K562 (cell line): ENCODE data around the gene PTPRZ1. TPM values are rescaled to one million over a fixed set of nuclear protein-coding genes. Genes with fewer than 3 reads are reported as not detected.

Experiments used
- ATAC-seq: fragments of 200-7000 bp; cut with Tn5 transposase; 3 replicates; pipeline ENCODE4 v1.9.1; 2020; ENCODE audit warnings: moderate library complexity
- BruUV-seq: library from RNA; stranded (reverse); fragments of 400-500 nt; replicated peaks from 2 replicates; lab custom pipeline; 2021; lab: Mats Ljungman, UMichigan
- CTCF ChIA-PET: fragments of 300-600 bp; formaldehyde crosslinking; extraction: SDS; loops from one replicate; lab custom pipeline; 2021; ENCODE audit warnings: low intra/inter-chr PET ratio; lab: Yijun Ruan, JAX
- POLR2A ChIA-PET: fragments of 300-600, 350-650 bp; sonication (Branson Sonifier 250); formaldehyde crosslinking; extraction: SDS; loops from one replicate; lab custom pipeline; 2021; ENCODE audit warnings: antibody characterized with exemption, inconsistent platforms; lab: Yijun Ruan, JAX
- DNase-seq, 4 experiments: peaks; one replicate each; pipeline versions ENCODE4 v3.0.0 to v3.0.0-alpha.2; 2011 to 2018; ENCODE audit warnings: low spot score in 3 of 4, mixed read lengths in 3 of 4; ENCODE audit errors: extremely low read depth in 1 of 4
- FAIRE-seq: peaks from 2 replicates; lab custom pipeline; 2011; peaks lifted over from hg19 to GRCh38; lab: Jason Lieb, UNC
- H2AFZ ChIP-seq: 2 replicates; pipeline ENCODE4 v1.6.0; 2011; ENCODE audit warnings: low read depth, low read length, control low read depth, inconsistent platforms
- H3K27ac ChIP-seq: fragments of 200-600 bp; 3 replicates; pipeline ENCODE4 v1.8.0; 2011; ENCODE audit warnings: low read depth, mild to moderate bottlenecking, control low read depth, inconsistent platforms, low read length, moderate library complexity, mixed read lengths; ENCODE audit errors: extremely low read depth
- H3K27me3 ChIP-seq, 2 experiments: fragments of 300-600 bp in 1 of 2; 2 replicates in 1 of 2; 3 replicates in 1 of 2; pipeline versions ENCODE4 v1.6.0 to v1.8.0; 2011; ENCODE audit warnings: inconsistent platforms in 2 of 2, low read length in 2 of 2, mild to moderate bottlenecking in 1 of 2, mixed read lengths in 1 of 2, moderate library complexity in 1 of 2; ENCODE audit not compliant: control insufficient read depth in 2 of 2, insufficient read depth in 2 of 2
- H3K36me3 ChIP-seq: fragments of 300-600 bp; 3 replicates; pipeline ENCODE4 v1.8.0; 2011; ENCODE audit warnings: mild to moderate bottlenecking, low read length, inconsistent platforms; ENCODE audit not compliant: control insufficient read depth, insufficient read depth
- H3K4me1 ChIP-seq, 2 experiments: fragments of 200-600 bp in 1 of 2; replicated peaks in 1 of 2; 2 replicates in 1 of 2; 3 replicates in 1 of 2; pipeline versions ENCODE4 v1.5.1 to v1.8.0; 2011; ENCODE audit warnings: inconsistent platforms in 2 of 2, low read length in 2 of 2, mild to moderate bottlenecking in 1 of 2, mixed read lengths in 1 of 2, moderate library complexity in 1 of 2; ENCODE audit not compliant: control insufficient read depth in 2 of 2, insufficient read depth in 2 of 2
- H3K4me2 ChIP-seq: 2 replicates; pipeline ENCODE4 v1.6.1; 2011; ENCODE audit warnings: low read length, control low read depth, inconsistent platforms, mixed read lengths; ENCODE audit not compliant: insufficient read depth
- H3K4me3 ChIP-seq: fragments of 200-600 bp; sonication (generic), shearing (Covaris generic); 2 replicates; pipeline ENCODE4 v1.5.1; 2016; ENCODE audit warnings: control low read depth, inconsistent platforms
- H3K79me2 ChIP-seq: fragments of 200-600 bp; 3 replicates; pipeline ENCODE4 v1.8.0; 2011; ENCODE audit warnings: low read length, inconsistent platforms; ENCODE audit not compliant: control insufficient read depth, insufficient read depth
- H3K9ac ChIP-seq, 2 experiments: 2 replicates each; pipeline versions ENCODE4 v1.6.0 to v1.6.1; 2011; ENCODE audit warnings: low read depth in 2 of 2, low read length in 2 of 2, control low read depth in 1 of 2, inconsistent platforms in 1 of 2, mild to moderate bottlenecking in 1 of 2, mixed read lengths in 1 of 2; ENCODE audit not compliant: insufficient read depth in 1 of 2
- H3K9me1 ChIP-seq: one replicate; pipeline ENCODE4 v1.6.0; 2011; ENCODE audit warnings: inconsistent platforms, mild to moderate bottlenecking, low read length, moderate library complexity; ENCODE audit not compliant: control insufficient read depth, insufficient read depth
- H3K9me3 ChIP-seq: replicated peaks from 2 replicates; pipeline ENCODE4 v1.5.1; 2011; ENCODE audit warnings: low read depth, low read length, inconsistent platforms; ENCODE audit not compliant: control insufficient read depth, insufficient read depth
- H4K20me1 ChIP-seq: replicated peaks from 2 replicates; pipeline ENCODE4 v1.6.1; 2011; ENCODE audit warnings: low read length, inconsistent platforms, mixed read lengths; ENCODE audit not compliant: control insufficient read depth, insufficient read depth
- C11orf30 ChIP-seq: fragments of 450-650 bp; IDR thresholded peaks from 2 replicates; pipeline ENCODE4 v1.6.1; 2016; ENCODE audit warnings: low read depth, mild to moderate bottlenecking
- COPS2 ChIP-seq: fragments of 450-650 bp; conservative IDR thresholded peaks from 2 replicates; pipeline ENCODE4 v1.6.1; 2016; ENCODE audit warnings: mild to moderate bottlenecking, moderate library complexity
- ELF1 ChIP-seq: fragments of 200-800 bp; sonication (Bioruptor generic); IDR thresholded peaks from 2 replicates; pipeline ENCODE4 v1.6.1; 2016; ENCODE audit warnings: missing genetic modification characterization, missing compliant biosample characterization
- FOSL1 ChIP-seq: fragments of 200-800 bp; sonication (Bioruptor generic); conservative IDR thresholded peaks from 2 replicates; pipeline ENCODE4 v1.6.1; 2016; ENCODE audit warnings: missing genetic modification characterization, missing compliant biosample characterization
- FOXK2 ChIP-seq, 2 experiments: fragments of 450-650 bp; IDR thresholded peaks in 1 of 2; conservative IDR thresholded peaks in 1 of 2; 2 replicates each; pipeline ENCODE4 v1.6.1; 2016; ENCODE audit warnings: low read depth in 2 of 2, mild to moderate bottlenecking in 1 of 2
- GABPB1 ChIP-seq: sonication (generic); formaldehyde crosslinking; IDR thresholded peaks from 2 replicates; pipeline ENCODE4 v1.8.0; 2022; ENCODE audit warnings: mild to moderate bottlenecking, missing genetic modification reagents
- IRF2 ChIP-seq: sonication (generic); formaldehyde crosslinking; IDR thresholded peaks from 2 replicates; pipeline ENCODE4 v1.8.1; 2022; ENCODE audit warnings: mild to moderate bottlenecking, missing genetic modification reagents
- MCM2 ChIP-seq: fragments of 450-650 bp; IDR thresholded peaks from 2 replicates; pipeline ENCODE4 v1.6.1; 2017; ENCODE audit warnings: low read depth, mild to moderate bottlenecking
- RNF2 ChIP-seq: sonication (generic); IDR thresholded peaks from 2 replicates; pipeline ENCODE4 v1.6.1; 2016
- in situ Hi-C: fragments of 300-500 bp; cut with MboI; formaldehyde crosslinking; loops from 4 replicates; pipeline ENCODE4 v1.15.0; 2018; ENCODE audit warnings: inconsistent platforms, mixed read lengths
- intact Hi-C: fragments of 100-400 bp; cut with micrococcal nuclease; formaldehyde crosslinking; loops from 2 replicates; pipeline ENCODE4 v1.14.2; 2022
- polyA plus RNA-seq, 8 experiments: library from polyadenylated mRNA; depleted of rRNA in 4 of 8; stranded (reverse) in 5 of 8; unstranded in 3 of 8; fragments of >200 nt; fragmentation: Nextera tagmentation in 2 of 8; fragmentation: Illumina TruSeq in 1 of 8; extraction: Ambion mirVana in 2 of 8; extraction: Trizol in 1 of 8; gene quantifications; 2 replicates each; pipeline versions ENCODE4 v1.2.1 to v1.2.3, GENCODE V29; 2011 to 2014; ENCODE audit warnings: inconsistent platforms in 1 of 8, missing spikeins in 1 of 8
- total RNA-seq, 7 experiments: library from RNA; depleted of rRNA in 6 of 7; stranded (reverse); fragments of >200 nt in 6 of 7; fragmentation: Illumina TruSeq in 2 of 7; extraction: Trizol in 2 of 7; gene quantifications; 2 replicates each; pipeline versions ENCODE4 v1.2.1 to v1.2.3, GENCODE V29; 2011 to 2021; ENCODE audit warnings: low replicate concordance in 1 of 7
- TF ChIP-seq, protein P1 (sequence below): fragments of 450-650 bp; IDR thresholded peaks from 2 replicates; pipeline ENCODE4 v1.6.1; 2017; ENCODE audit warnings: antibody characterized with exemption
- TF ChIP-seq, protein P2 (sequence below): fragments of 250-450 bp; sonication (Bioruptor Pico); IDR thresholded peaks from 2 replicates; pipeline ENCODE4 v1.5.0; 2021; ENCODE audit warnings: mild to moderate bottlenecking, moderate library complexity

Gene PTPRZ1
- total and polyA plus RNA-seq, 9 of the 15 experiments (the other 6 are each of a cell fraction or from before 2014, with no cell fraction given) = 0.04 TPM; not detected in 7

DNA sequence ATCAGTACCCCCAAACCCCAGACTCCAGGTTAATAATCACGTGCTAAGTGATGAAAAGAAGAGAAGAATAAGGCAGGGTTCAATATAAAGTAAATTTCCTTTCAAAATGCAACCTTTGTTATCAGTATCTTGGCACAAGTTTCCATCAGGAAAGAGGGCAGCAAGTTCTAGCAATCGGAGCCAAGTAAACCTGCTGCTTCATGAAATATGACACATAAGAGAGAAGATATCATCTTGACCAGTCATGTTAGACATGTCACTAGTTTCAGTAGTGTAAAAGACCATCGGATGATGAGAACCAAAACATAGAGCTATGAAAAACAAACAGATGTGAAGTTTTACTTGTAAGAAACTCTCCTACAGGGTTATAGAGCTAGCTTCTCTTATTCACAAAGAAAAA lies 227.1 kb downstream of the PTPRZ1 start (continued):
- TF ChIP-seq, protein P1, sequence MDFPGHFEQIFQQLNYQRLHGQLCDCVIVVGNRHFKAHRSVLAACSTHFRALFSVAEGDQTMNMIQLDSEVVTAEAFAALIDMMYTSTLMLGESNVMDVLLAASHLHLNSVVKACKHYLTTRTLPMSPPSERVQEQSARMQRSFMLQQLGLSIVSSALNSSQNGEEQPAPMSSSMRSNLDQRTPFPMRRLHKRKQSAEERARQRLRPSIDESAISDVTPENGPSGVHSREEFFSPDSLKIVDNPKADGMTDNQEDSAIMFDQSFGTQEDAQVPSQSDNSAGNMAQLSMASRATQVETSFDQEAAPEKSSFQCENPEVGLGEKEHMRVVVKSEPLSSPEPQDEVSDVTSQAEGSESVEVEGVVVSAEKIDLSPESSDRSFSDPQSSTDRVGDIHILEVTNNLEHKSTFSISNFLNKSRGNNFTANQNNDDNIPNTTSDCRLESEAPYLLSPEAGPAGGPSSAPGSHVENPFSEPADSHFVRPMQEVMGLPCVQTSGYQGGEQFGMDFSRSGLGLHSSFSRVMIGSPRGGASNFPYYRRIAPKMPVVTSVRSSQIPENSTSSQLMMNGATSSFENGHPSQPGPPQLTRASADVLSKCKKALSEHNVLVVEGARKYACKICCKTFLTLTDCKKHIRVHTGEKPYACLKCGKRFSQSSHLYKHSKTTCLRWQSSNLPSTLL = no peak
- no peak for TF ChIP-seq RNF2
- no peak for TF ChIP-seq GABPB1 (CRISPR knock-in tag)
- no peak for TF ChIP-seq MCM2
- TF ChIP-seq, all 486 proteins: peak for 0

DNA sequence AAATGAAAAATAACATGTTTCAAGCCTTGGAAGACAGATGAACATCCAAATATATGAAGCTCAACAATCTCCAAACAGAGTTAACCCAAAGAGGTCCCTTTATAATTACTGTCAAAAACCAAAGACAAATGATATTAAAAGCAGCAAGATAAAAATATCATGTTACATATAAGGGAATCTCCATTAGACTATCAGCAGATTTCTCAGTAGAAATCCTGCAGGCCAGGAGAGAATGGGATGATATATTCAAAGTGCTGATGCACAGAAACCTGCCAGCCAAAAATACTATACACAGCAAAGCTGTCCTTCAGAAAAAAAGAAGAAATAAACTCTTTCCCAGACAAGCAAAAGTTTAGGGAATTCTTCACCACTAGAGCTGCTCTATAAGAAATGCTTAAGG lies 230.1 kb downstream of the PTPRZ1 start:
- H3K9me1 ChIP-seq = no peaks in the 10 kb centered on the region
- CTCF ChIA-PET = no interaction called here
- ATAC-seq = no peak
- no peak overlapping the region for H3K9ac ChIP-seq
- intact Hi-C loops = no loop called here
- FAIRE-seq = no peak
- no peaks in the 10 kb centered on the region for H3K79me2 ChIP-seq
- H3K4me2 ChIP-seq = no peak overlapping the region
- DNase-seq = no peak
- H4K20me1 ChIP-seq = no peaks in the 10 kb centered on the region
- no peaks in the 10 kb centered on the region for H3K9me3 ChIP-seq
- no peak overlapping the region for H2AFZ ChIP-seq
- H3K27ac ChIP-seq = no peak overlapping the region
- H3K4me3 ChIP-seq = no peak overlapping the region
- TF ChIP-seq COPS2 = no peak
- TF ChIP-seq IRF2 (CRISPR knock-in tag) = no peak
- TF ChIP-seq, protein P2, sequence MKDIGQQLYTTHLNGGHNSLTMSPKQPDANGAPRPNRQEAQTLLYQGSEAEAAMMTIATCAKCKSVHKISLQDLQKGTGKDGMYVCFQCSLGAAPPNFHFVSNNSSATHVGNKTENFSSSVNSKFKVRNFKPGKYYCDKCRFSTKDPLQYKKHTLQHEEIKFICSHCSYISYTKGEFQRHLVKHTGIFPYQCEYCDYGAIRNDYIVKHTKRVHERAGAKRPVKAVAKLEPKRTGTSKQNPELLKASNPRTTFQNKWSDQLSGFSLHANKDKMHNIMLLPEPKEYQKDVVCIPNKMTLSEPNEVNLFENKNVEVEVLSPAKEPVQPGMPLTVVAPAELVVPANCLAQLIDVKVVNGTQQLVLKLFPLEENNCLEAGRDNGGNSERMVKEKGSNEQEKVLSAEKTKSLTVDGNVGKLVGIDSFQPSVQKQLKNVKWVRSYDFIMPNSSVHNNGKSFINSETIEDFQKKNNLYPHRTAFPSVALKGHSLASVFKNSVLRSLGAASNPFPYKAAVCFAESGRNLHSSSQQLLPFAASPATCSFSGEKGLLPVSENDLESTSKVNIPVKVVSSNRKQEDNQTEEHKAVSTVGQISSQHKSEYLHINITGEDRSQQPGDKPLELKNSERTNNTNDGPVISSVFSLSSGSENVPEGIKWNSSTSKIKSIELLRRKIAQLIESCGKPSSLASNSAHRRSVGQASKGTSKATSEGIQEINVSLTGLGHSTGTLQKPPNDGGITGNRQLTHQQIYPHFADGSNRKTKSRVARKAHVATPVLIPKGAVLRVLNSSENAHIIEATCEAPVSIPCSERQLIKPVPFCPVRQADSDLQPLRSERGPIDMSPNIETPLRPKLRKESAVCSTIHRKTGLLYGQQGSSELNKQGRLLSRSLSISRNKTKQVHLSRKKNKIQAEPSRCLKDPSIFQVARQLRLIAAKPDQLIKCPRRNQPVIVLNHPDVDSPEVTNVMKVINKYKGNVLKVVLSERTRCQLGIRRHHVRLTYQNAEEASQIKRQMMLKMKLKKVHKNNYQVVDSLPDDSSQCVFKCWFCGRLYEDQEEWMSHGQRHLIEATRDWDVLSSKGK (CRISPR knock-in tag) = no peak
- TF ChIP-seq ELF1 (tag) = no peak
- TF ChIP-seq FOSL1 (tag) = no peak
- no peak for TF ChIP-seq C11orf30
- TF ChIP-seq FOXK2 (conservative IDR thresholded peaks at IDR 0.05 in 1 of 2, IDR thresholded peaks at IDR 0.05 in 1 of 2; ENCODE audit: low read depth in 2 of 2) = no peak
- no TSS peak for BruUV-seq
- H3K36me3 ChIP-seq = no peaks in the 10 kb centered on the region
- POLR2A ChIA-PET = interaction anchor here (0.8 kb wide), 1 partner anchor 10 kb away, joined by 3 read pairs; no protein-coding TSS in a partner anchor
- in situ Hi-C loops = no loop called here
- H3K27me3 ChIP-seq = no peaks in the 10 kb centered on the region
- no peaks in the 10 kb centered on the region for H3K4me1 ChIP-seq
